Transverse colon (tissue), 3 donors: ENCODE data around the gene RNF168.

ENCODE experiments used
- EP300 ChIP-seq: sonication (generic); formaldehyde crosslinking; IDR thresholded peaks from one replicate; pipeline ENCODE4 v1.6.1; 2017; ENCODE audit warnings: antibody characterized with exemption, low read depth
- POLR2A ChIP-seq: fragments of 450-650 bp; IDR thresholded peaks from one replicate; pipeline ENCODE4 v1.6.1; 2016; ENCODE audit warnings: antibody characterized with exemption, mild to moderate bottlenecking, moderate library complexity
- TF ChIP-seq, protein P1 (sequence below), 5 experiments: fragments of 200-600 bp in 3 of 5; fragments of 450-650 bp in 2 of 5; sonication (generic) in 3 of 5; IDR thresholded peaks; 1 replicate in 2 of 5; 2 replicates in 3 of 5; pipeline ENCODE4 v1.5.1; 2016 to 2017; ENCODE audit warnings: antibody characterized with exemption in 5 of 5, inconsistent platforms in 3 of 5, mild to moderate bottlenecking in 2 of 5, moderate library complexity in 1 of 5

DNA sequence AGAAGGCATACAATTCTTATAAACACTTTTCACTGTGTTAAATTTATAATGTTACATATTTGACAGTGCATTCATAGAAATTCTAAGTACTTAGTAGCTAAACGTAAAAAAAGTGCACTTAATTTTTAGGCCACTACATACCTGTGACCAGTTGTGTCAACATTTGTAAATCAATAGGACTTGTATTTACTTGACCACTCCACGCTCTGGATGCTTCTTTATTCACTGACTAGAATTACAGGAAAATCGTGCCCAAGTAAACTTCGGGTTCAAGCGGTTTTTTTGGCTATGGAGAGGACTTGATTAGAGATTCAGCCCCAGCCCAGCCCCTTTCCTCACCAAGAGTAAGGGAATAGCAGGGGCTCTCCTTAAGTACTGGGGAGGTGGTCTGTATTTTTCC, 43.0 kb upstream of the RNF168 start:
- TF ChIP-seq EP300 (no peak), POLR2A (no peak)
- TF ChIP-seq, protein P1, sequence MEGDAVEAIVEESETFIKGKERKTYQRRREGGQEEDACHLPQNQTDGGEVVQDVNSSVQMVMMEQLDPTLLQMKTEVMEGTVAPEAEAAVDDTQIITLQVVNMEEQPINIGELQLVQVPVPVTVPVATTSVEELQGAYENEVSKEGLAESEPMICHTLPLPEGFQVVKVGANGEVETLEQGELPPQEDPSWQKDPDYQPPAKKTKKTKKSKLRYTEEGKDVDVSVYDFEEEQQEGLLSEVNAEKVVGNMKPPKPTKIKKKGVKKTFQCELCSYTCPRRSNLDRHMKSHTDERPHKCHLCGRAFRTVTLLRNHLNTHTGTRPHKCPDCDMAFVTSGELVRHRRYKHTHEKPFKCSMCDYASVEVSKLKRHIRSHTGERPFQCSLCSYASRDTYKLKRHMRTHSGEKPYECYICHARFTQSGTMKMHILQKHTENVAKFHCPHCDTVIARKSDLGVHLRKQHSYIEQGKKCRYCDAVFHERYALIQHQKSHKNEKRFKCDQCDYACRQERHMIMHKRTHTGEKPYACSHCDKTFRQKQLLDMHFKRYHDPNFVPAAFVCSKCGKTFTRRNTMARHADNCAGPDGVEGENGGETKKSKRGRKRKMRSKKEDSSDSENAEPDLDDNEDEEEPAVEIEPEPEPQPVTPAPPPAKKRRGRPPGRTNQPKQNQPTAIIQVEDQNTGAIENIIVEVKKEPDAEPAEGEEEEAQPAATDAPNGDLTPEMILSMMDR (IDR thresholded peaks at IDR 0.05) = no peak
